Effector CD4-positive, alpha-beta T cell (primary cell): Measurements from ENCODE around the gene LPP.

Source experiments
- DNase-seq: peaks from one replicate; pipeline ENCODE4 v3.0.0-alpha.2; 2020

The LPP gene

DNA sequence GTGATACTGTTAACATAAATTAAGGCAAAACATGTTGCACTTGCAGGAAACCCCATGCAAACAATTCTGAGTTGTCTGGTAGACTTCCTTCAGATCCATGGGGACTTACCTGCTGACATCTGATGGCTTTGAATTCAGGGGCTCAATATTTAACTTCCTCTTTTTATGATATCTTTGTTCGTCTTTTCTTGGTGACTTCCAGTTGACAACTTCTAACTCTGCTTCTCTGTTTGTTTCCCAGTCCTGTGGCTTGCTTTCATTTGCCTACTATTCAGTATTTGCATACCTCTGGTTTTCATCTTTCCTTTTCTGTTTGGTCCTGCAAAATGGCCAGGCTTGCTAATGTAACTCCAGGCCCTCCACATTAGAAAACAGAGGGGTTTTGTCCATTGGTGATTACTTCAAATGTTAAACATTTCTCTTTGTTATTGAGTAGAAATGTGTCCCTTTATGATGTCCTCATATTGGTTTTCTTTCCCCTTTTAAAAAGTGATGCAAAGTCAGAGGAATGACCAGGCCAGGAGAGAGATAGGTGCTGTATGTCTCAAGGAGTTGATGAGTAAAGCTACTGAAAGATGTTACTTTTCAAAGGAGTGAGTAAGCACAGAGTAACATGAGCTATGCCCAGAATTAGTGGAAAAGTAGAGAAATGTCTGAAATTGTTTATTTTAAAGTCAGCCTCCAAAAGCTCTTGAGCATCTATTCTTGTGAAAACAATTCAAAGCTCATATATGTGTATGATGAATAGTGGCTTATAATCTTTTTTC, 335.9 kb downstream of the LPP start:
- no peak for DNase-seq

DNA sequence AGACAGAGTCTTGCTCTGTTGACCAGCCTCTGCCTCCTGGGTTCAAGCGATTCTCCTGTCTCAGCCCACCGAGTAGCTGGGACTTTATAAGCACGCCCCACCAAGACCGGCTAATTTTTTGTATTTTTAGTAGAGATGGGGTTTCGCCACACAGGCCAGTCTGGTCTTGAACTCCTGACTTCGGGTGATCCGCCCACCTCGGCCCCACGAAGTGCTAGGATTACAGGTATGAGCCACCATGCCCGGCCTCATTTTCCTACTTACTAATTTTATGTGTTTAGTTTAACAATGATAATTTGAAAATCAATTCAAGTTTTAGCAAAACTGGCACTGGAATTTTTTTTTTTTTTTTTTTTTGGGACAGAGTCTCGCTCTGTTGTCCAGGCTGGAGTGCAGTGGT, 336.5 kb downstream of the LPP start:
- no peak for DNase-seq

DNA sequence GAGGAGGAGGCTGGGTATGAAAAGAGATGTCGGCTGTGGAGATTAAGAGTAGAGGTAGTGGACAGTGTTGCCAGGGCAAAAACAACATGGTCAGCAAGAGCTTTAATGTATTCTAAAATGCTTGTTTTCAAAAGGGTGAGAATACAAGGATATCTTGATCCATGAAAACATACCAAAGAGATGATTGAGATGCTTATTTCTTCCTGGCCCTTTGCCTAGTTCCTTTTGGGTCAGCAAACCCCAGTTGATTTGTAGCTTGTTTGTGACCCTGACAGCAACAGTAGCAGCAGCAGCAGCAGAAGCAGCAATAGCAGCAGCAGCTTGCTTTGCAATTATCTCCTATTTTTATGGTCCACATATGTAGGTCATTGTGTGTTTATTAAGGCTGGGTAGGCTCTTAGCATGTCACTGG, 337.3 kb downstream of the LPP start:
- DNase-seq = no peak

DNA sequence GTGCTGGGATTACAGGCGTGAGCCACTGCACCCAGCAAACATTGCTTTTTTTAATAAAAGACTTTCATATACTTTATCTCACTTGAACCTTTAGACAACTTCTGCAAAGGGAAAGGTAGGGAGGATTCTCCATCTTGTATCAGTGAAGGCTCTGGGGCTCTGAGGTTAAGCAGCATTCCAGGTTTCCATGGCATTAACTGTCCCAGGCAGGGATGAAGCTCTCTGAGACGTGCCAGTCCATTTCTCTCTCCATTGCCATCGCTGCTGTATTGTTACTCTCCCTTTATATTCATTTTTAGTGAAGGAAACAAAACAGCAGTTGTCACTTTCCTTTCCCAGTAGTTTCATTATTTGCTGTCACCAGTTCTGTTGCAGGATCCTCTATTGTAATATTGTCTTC, 342.4 kb downstream of the LPP start:
- DNase-seq = no peak

DNA sequence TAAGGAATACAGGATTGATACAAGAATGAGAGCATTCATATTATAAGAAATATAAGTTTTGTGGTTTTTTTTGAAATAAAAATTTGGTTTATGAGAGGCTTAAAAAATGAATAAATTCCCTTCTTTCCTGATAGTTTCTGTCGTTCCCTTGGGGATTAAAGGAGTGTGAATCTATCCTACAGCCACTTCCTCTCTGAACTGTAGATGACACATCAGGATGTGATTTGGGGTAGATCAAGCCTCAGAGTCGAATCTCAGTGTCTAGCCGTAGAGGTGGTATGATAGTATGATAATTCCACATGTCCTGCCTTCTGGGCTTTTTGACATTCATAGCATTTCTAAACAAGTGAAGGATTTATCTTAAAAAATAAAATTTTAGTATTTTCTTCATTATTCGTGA, 343.1 kb downstream of the LPP start:
- no peak for DNase-seq

DNA sequence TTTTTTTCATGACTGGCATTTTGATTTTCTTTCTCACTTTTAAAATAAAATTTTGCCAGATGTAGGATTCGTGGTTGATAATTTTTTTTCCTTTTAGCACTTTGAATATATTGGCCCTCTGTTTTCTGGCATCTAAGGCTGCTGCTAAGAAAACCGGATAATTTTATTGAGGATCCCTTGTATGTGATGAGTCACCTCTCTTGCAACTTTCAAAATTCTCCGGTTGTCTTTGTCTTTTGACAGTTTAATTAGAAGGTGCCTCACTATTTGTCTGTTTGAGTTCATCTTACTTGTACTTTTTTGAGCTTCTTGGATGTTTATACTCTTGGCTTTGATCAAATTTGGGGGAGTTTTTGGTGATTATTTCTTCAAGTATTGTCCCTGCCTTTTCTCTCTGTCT, 349.7 kb downstream of the LPP start:
- no peak for DNase-seq

DNA sequence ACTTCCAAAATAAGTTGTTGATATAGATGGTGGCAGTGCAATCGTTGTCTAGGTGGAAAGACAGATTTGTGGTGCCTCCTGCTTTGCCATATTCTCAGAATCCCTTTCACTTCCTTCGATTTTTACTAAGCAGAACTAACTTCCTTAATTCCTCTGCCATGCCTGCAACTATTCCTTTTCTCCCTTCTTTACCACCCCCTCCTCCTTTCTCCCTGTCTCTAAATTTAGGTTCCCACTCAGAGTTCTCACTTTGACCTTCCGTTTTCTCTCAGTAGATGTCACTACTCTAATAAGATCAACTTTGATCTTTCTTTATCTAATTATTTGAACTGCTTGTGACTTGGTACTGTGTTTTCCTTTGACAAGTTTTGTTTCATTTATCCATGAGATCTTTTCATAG, 351.2 kb downstream of the LPP start:
- no peak for DNase-seq

DNA sequence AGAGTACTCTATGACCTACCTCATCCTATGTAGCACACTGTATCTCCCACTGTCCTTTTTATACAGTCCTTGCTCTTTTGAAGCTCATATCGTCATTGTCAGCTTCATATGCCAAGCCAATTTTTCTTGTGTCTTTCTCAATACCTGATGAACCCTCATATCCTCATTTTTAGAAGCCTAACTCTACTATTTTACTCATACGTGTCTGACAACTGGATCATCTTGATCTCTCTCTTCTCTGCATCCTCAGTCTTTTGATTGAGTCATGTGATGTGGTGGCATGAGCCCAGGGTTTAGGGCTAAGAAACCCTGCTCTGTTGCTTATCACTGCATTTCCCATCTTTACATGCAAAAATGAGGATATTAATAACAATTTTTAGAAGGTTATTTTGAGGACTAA, 352.0 kb downstream of the LPP start:
- DNase-seq = no peak

DNA sequence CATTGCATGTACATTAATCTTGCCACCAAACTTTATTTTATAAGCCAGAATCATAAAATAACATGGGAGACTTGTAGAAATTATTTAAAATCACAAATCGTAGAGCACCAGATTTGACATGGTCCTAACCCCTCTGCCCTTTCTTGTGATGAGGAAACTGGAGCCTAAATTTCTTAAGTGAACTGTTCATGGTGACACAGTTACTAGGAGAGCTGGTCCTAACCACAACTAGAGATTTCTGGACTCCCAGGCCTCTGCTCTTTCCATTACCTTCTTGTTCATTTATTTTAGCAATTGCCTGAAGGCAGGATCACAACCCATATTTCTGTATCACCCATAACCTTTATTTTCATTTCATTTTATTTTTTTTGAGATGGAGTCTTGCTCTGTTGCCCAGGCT, 352.5 kb downstream of the LPP start:
- no peak for DNase-seq

DNA sequence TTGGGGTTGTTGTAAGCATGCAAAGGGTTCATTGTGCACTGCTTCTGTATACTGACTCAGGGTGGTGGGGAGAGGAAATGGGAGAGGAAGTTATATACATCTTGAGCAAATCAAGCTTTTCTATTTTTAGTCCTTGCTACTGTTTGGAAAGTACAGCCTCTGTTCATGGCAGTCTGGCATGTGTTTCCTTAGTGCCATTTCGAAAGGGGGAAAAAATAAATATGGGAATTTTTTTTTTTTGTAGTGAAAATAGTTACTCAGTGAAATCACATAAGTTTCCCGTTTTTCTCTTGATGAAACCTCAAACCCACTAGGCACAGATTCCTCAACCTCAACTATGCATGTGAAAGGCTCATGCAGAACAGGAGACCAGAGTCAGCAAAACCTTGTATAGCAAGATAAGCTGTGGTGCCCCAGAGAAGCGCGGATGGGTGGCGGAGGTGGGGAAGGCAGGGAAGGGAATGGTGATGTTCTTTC, 353.3 kb downstream of the LPP start:
- no peak for DNase-seq

DNA sequence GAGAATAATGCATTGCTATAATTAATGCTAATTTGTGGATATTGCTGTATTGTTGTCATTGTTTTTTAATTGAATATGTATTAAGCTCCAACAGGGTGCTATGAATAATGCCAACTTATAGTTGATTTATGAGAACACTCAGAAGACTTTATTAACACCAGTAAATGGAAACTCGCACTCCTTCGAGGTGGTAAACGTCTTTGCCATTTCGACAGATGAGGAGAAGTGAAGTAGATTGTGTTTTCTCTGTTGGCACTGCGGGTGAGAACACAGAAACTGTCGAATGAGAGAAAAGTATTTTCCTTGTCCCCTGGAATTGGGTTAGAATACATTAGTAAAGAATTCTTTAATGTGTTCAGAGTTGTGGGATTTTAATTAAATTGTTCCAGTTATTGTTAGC, 354.5 kb downstream of the LPP start:
- DNase-seq = no peak

DNA sequence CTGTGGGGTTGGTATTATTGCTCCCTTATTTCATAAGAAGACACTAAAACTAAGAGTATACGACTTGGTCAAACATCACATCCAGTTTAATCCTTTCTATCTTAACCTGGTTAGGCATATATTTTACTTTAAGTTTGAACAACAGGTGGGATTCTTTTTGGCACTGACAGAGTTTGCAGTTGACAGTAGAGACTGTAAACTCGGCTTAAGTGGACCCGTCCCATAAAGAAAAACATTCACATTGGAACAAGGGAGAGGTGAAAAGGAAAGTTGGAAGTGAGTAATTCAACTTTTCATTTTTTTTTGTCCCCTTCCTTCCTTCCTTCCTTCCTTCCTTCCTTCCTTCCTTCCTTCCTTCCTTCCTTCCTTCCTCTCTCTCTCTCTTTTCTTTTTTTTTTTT, 355.4 kb downstream of the LPP start:
- no peak for DNase-seq

DNA sequence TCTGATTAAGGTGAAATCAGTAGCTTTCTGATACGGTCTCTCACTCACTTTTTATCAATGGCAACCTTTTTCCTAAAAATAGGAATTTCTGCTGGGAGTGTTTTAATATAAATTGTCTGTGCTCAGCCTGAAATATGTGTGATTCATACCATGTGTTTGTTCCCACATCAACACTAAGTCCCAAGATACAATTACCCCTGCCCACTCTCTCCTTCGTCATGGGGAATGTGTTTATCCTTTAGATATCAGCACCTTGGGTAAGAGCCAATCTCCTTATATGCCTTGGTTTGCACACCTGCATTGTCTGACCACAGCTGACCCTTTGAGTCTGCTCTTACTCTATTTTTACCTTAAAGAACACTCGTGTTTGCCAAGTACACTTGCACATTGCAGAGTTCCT, 356.4 kb downstream of the LPP start:
- DNase-seq = no peak

DNA sequence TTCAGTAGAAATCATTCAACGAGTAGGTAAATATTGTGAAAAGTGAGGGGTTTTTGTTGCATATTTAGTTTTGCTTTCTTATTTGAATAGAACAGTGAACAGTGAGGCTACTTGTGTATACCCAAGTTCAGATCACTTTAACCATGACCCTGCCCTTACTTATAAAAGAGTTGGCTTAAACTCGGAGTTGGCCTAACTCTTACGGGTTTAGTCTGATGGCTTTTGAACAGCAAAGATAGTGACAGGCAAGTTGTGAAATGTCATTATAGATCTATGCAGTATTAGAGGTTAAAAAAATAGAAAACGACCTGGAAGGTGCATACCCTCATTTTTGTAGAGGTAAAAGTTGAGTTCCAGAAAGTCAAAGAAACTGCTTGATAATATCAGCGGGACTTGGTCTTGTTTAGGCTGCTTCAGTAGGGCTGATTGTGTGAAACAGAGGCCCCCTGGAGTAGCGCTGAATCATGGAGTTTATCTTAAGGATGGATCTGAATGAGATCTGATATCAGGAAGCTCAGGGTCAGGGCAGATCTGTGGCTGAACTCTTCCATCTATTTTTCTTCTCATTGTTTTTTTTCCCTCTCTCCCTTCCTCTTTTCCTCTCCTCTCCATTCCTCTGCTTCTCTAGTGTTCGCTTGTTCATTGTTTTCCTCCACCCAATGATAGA, 359.8 kb downstream of the LPP start:
- no peak for DNase-seq

DNA sequence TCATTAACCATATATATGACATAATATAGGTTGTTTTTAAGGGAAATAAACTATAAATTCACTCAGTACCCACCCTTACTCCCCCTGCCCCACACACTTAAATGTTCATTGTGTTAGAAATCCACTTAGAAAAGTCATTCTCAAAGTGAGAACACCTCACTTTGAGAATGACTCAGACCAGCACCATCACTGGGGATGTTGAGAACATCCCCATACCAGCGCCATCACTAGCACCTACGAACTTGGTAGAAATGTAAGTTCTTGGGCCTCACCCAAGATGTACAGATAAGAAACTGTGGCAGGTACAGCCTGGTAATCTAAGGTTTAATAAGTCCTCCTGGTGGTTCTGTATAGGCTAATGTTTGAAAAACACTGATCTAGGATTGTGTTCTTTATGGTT, 362.6 kb downstream of the LPP start:
- DNase-seq = no peak

DNA sequence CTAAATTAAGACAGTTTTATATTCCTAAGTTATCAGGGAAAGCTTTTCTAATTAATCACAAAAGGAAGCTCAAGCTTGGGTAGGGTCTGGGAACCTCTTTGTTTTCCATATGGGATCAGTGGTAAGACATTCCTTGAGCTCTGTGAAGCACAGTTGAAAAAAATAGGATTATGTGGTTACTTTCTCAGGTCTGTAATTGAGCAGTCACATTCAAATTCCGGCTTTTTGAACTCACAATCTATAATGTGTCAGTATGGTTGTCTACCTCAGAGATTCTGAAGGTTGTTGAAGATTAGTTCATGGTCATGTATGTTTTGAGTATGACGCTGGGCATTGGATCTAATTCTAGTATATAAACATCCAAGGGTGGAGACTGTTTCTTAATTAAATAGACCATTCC, 364.5 kb downstream of the LPP start:
- DNase-seq = no peak

DNA sequence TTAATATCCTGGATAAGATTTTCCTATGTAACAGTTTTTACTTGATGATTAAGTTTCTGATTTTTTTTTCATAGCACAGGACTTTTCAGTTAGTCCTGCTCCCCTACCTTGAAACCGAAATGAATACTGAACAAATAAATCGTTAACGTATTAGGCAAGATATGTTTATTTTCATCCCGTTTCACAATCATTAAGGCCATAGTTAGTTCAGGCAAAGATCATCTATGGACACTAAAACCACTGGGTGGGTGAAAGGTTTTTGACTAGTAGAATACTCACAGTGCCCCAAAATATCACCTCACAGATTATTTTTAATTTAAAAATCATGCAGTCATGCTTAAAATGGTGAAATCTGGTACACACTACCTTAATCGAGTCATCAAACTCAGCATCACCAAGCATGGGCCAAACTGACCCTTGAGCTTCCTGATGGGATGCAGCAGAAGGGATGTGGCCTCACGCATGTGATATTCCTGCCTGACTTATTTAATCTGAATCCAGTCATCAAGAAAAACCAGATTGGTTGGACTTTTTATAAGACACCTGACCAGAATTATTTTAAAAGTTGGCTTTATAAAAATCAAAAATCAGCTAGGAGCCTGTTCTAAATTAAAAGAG, 365.0 kb downstream of the LPP start:
- DNase-seq = no peak

DNA sequence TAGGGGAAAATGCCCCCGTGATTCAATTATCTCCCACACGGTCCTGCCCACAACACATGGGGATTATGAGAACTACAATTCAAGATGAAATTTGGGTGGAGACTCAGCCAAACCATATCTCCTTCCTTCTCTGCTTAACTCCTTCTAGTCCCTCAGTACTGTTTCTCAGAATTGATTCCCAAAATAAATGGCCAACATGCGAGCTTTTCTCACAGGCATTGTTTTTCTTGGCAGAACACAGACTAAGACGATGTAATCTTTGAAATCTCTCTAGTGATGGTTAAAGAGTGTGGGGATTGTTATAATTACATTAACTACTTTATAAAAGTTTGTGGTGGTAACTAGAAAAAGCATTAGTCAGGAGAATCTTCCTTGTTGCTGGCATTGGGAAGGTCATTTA, 366.5 kb downstream of the LPP start:
- DNase-seq = no peak

DNA sequence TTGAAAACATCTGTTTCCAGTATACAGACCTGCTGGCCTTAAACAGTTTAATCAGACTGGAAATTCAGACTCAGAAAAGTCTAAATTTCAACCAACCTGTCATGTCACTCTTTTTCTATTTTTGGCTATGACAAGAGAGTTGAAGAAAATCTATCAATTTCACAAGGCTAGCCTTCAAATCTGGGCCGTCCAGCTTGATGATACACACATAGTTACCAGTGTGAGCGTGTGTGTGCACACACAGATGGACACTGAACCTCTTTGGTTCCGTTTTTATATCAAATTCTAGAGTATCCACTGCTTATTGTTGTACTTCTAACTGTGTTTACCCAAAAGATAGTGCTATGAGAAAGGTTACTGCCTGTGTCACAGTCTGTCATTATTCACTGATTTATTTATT, 368.2 kb downstream of the LPP start:
- DNase-seq = no peak

DNA sequence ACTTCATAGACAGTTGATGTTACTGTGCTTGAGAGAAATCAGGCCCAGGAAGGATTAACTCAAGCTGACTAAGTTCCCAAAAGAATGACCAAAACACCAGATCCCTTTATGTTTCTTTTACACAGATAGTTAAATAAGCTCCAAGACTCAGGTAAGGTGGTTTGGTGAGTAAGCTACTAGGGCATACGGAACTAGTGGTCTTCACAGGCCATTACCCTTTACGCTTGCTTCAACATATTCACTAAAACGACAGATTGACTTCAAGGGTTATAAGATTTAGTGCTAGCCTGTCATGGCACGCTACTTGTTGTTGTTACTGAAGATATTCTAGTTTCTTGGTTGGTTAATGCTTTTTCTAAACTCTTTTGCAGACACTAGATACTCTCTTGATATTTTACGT, 369.3 kb downstream of the LPP start:
- DNase-seq = no peak

DNA sequence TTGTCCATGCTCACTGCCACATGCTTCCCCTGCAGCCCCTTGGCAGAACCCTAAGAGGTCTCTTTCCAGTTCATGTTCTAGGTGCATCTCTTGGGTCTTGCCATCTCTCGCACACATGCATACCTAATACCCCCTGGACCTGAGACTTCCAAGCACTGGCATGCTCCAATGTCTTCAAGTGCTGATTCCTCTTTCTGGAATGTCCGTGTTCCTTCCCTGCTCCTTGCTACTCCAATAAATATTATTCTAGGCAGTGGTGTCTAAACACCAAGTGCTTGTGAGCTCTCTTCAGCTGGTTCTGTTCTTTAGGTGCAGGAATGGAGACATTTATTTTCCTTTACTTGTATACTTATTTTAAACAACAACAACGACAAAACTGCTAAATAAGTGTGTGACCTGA, 370.1 kb downstream of the LPP start:
- DNase-seq = no peak

DNA sequence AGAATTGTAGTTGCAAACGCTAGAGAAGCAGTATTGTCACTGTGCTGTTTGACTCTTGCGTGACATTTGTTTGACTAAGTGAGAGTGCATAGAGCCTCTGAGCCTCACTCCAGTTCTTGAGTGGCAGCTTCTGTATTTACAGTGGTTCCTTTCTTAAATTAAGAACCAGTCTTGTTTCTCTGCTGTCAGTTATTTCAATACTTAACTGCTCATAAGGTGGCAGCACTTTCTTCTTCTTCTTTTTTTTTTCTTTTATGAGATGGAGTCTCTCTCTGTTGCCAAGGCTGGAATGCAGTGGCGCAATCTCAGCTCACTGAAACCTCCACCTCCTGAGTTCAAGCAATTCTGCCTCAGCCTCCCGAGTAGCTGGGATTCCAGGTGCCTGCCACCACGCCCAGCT, 372.1 kb downstream of the LPP start:
- no peak for DNase-seq

DNA sequence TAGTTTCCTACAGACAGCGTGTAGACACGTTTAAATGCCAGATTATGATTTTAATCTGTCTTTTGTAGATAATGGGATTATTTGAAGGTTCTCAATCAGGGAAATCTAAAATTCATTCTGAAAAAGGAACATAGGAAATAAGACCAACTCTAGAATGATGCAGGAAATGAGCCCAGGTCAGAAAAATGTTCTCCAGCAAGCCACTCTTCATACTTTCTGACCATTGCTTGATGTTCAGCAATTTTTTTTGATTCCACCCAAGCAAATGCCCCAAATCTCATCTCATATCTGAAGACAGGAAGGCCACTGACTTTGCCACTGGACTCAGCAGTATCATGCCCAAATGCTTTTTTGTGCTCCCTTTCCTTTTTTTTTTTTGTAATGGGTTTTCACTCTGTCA, 373.4 kb downstream of the LPP start:
- DNase-seq = no peak

DNA sequence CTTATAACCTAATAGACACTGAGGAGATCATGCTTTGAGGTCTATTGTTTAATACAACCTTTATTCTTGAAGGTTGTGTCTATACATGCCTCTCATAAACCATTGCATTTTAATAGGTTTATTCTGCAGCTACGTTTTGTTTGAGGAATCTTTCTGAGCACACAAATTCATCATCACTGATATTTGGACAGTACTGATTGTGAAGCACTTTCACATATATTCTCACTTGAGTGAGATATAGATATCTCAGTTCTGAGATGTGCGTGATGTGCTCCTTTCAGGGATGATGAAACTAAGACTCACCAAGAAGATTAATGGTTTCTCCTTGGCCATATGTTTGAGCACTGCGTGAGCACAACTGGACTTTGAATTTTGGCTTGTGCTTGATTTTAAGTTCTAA, 374.4 kb downstream of the LPP start:
- no peak for DNase-seq
